Measurements from ENCODE around the gene ARPC4. TPM values are rescaled to one million over a fixed set of nuclear protein-coding genes. Genes with fewer than 3 reads are reported as not detected.

The ARPC4 gene
- total and polyA plus RNA-seq, 7 experiments from 2014 or later: 128 to 273 (median 183) TPM

DNA sequence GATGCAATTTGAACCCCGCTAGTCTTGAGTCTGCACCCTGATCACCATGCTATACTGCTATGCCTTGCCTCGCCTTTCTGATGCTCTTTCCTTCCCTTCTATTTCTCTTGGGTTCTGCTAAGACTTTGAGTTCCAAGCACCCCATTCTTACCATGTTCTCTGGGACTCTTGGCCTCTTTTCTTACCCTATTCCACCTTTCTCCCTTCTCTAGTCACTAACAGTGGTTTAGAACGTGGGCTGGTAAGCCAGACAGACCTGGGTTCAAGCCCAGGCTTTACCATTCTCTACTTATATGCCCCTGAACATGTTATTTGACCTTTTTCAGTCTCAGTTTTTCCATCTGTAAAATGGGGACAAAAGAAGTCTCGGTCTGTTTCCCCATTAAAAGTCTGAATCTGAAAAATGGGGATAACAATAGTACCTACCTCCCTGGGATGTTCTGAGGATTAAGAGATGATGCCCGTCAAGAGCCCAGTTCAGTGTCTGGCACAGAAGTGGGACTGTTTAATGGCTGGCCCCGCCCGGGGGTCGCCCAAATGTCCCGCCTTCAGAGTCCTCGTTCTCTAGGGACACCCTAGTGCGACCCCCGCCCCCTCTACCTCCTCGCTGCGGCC is 985 bp upstream of the ARPC4 start:
- H3K4me1 Mint-ChIP-seq: peaks cover 45 to 75% (median 62%) of the 10 kb centered on the region in 7 donors
- no peaks in the 10 kb centered on the region for H3K9me3 Mint-ChIP-seq
- CTCF ChIA-PET: interaction anchor here (1.4 kb wide), 1 partner anchor 16 kb away, joined by 7 read pairs; no protein-coding TSS in a partner anchor
- peak overlapping the region; percentile 97 to 100 (median 99) for H3K27ac Mint-ChIP-seq
- ATAC-seq (no peak), DNase-seq (no peak)
- peaks cover 18 to 44% (median 34%) of the 10 kb centered on the region in 5 donors for H3K36me3 Mint-ChIP-seq
- intact Hi-C loops (cut with micrococcal nuclease): loop anchor here (1.0 to 10.0 kb wide), 20 partner anchors 12 to 529 kb away; partner anchors contain the start of genes BRPF1 (in 2 of the 2), CRELD1 (in 2 of the 2), EMC3 (in 2 of the 2) and JAGN1 (in 2 of the 2)
- Histone ChIP-seq H3K27me3 (ENCODE audit: control insufficient read depth in 2 of 2, insufficient read depth in 2 of 2, low read length in 2 of 2) (no peaks in the 10 kb centered on the region), H3K9me3 (ENCODE audit: control insufficient read depth in 2 of 3, low read length in 3 of 3) (no peaks in the 10 kb centered on the region), H3K27ac (ENCODE audit: low read depth, low read length) (peak overlapping the region; percentile 98), H3K4me3 (ENCODE audit: low read length) (peak overlapping the region; percentile 81), H3K4me1 (ENCODE audit: control insufficient read depth in 2 of 2, insufficient read depth in 2 of 2, low read length in 2 of 2) (peaks cover 44 to 46% of the 10 kb centered on the region in 2 donors), H3K36me3 (ENCODE audit: control insufficient read depth in 2 of 3, insufficient read depth in 3 of 3, low read length in 3 of 3) (peaks cover 0 to 44% (median under 1%) of the 10 kb centered on the region in 3 experiments)
- H3K27me3 Mint-ChIP-seq: no peaks in the 10 kb centered on the region
- H3K4me3 Mint-ChIP-seq: peak overlapping the region; percentile 90 to 100 (median 98)
- POLR2A ChIA-PET: interaction anchor here (0.5 to 2.7 kb wide), 29 partner anchors 10 to 472 kb away, joined by 3 to 61 read pairs (median 5); partner anchors contain the start of genes BRPF1, CAMK1, CRELD1 and JAGN1

DNA sequence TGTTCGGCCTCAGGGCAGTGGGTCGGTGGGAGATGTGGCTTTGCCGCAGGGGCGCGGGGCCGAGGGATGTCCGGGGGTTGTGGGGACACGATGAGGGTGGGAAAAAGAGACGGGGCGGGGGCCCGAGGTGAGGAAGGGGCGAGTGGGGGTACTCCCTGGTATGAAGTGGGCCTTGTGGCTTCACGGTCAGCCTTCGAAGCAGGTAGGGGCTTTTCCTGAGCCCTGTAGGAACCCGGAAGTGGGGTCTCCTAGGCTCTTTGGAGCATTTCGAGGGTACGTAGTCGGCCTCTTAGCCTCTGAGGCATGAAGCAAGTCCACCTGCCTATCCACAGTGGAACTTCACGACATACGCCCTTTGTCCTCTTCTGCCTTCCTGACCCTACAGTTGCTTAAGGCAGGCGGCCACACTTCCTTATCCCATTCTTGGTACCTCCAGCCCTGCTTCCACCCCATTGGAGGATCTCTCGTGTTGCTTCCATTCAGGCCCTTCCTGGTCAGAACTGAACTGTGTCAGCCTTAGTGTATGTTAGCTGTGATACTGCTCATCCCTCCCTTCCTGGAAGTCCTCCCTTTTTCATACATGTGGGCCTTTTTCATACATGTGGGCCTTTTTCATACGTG is 389 bp downstream of the ARPC4 start:
- POLR2A ChIA-PET: interaction anchor here (0.6 to 2.7 kb wide), 29 partner anchors 8 to 470 kb away, joined by 3 to 61 read pairs (median 5); partner anchors contain the start of genes BRPF1, CAMK1, CRELD1 and JAGN1
- Histone ChIP-seq H3K27ac (ENCODE audit: low read depth, low read length) (peak overlapping the region; percentile 98), H3K4me3 (ENCODE audit: low read length) (peak overlapping the region; percentile 81), H3K9me3 (ENCODE audit: control insufficient read depth in 2 of 3, low read length in 3 of 3) (no peaks in the 10 kb centered on the region), H3K36me3 (ENCODE audit: control insufficient read depth in 2 of 3, insufficient read depth in 3 of 3, low read length in 3 of 3) (peaks cover 9 to 48% (median 14%) of the 10 kb centered on the region in 3 experiments), H3K27me3 (ENCODE audit: control insufficient read depth in 2 of 2, insufficient read depth in 2 of 2, low read length in 2 of 2) (no peaks in the 10 kb centered on the region), H3K4me1 (ENCODE audit: control insufficient read depth in 2 of 2, insufficient read depth in 2 of 2, low read length in 2 of 2) (peaks cover 45 to 53% of the 10 kb centered on the region in 2 donors)
- peaks cover 40 to 77% (median 61%) of the 10 kb centered on the region in 7 donors for H3K4me1 Mint-ChIP-seq
- intact Hi-C loops (cut with micrococcal nuclease): loop anchor here (1.0 to 10.0 kb wide), 7 partner anchors 16 to 456 kb away; partner anchors contain the start of genes EMC3 (in 1 of the 2), FANCD2 (in 1 of the 2), RPUSD3 (in 1 of the 2) and TATDN2 (in 1 of the 2)
- ATAC-seq (no peak), DNase-seq (peak in 4 of 9 donors; percentile 11 to 45 (median 34))
- H3K27ac Mint-ChIP-seq: peak overlapping the region; percentile 97 to 100 (median 99)
- CTCF ChIA-PET: interaction anchor here (0.7 to 1.4 kb wide), 3 partner anchors 15 to 66 kb away, joined by 3 to 7 read pairs (median 4); no protein-coding TSS in a partner anchor
- H3K4me3 Mint-ChIP-seq: peak overlapping the region; percentile 90 to 100 (median 98)
- H3K9me3 Mint-ChIP-seq: no peaks in the 10 kb centered on the region
- no peaks in the 10 kb centered on the region for H3K27me3 Mint-ChIP-seq
- peaks cover 11 to 44% (median 32%) of the 10 kb centered on the region in 5 donors for H3K36me3 Mint-ChIP-seq

DNA sequence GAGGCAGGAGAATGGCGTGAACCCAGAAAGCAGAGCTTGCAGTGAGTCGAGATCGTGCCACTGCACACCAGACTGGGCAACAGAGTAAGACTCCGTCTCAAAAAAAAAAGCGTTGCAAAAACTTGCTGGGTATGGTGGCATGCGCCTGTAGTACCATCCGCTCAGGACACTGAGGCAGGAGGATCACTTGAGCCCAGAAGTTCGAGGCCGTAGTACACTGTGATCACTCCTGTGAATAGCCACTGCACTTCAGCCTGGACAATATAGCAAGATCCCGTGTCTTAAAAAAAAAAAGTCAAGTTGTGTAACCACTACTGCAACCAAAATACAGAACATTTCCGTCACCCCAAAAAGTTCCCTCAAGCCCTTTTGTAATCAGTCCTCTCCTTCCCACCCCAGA is 1.5 kb downstream of the ARPC4 start:
- POLR2A ChIA-PET: interaction anchor here (0.8 to 2.7 kb wide), 4 partner anchors 10 to 14 kb away, joined by 3 to 61 read pairs (median 8); partner anchors contain the start of gene TTLL3
- Histone ChIP-seq H3K4me1 (ENCODE audit: control insufficient read depth in 2 of 2, insufficient read depth in 2 of 2, low read length in 2 of 2) (peaks cover 45 to 53% of the 10 kb centered on the region in 2 donors), H3K36me3 (ENCODE audit: control insufficient read depth in 2 of 3, insufficient read depth in 3 of 3, low read length in 3 of 3) (peaks cover 14 to 51% (median 22%) of the 10 kb centered on the region in 3 experiments), H3K4me3 (ENCODE audit: low read length) (no peak overlapping the region), H3K9me3 (ENCODE audit: control insufficient read depth in 2 of 3, low read length in 3 of 3) (no peaks in the 10 kb centered on the region), H3K27ac (ENCODE audit: low read depth, low read length) (peak overlapping the region; percentile 30), H3K27me3 (ENCODE audit: control insufficient read depth in 2 of 2, insufficient read depth in 2 of 2, low read length in 2 of 2) (no peaks in the 10 kb centered on the region)
- Mint-ChIP-seq H3K36me3 (peaks cover 11 to 41% (median 28%) of the 10 kb centered on the region in 5 donors), H3K9me3 (no peaks in the 10 kb centered on the region), H3K4me1 (peaks cover 40 to 72% (median 60%) of the 10 kb centered on the region in 7 donors), H3K27ac (peak overlapping the region; percentile 16 to 100 (median 97)), H3K4me3 (peak overlapping the region; percentile 68 to 100 (median 98)), H3K27me3 (no peaks in the 10 kb centered on the region)
- CTCF ChIA-PET: no interaction called here
- DNase-seq (no peak), ATAC-seq (no peak)
- intact Hi-C loops (cut with micrococcal nuclease): loop anchor here (5.0 to 10.0 kb wide), 2 partner anchors 213 to 290 kb away; no protein-coding TSS in a partner anchor

DNA sequence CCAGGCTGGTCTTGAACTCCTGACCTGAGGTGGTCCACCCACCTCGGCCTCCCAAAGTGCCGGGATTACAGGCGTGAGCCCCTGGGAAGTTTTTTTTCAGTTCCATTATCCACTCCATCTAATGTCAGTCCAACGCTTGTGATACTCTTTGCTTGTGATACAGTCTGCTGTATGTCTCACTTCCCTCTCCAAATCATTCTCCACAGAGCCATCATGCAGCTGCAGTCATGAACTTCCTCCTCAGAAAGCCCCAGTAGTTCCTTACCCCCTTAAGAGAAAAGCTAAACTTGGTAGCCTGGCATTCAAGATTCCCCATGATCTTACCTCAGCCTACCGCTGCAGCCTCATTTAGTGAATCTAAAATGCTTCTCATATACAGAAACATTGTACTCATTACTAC is 2.3 kb downstream of the ARPC4 start:
- H3K4me3 Mint-ChIP-seq: peak overlapping the region; percentile 25 to 97 (median 70)
- no peaks in the 10 kb centered on the region for H3K27me3 Mint-ChIP-seq
- Histone ChIP-seq H3K27ac (ENCODE audit: low read depth, low read length) (no peak overlapping the region), H3K4me3 (ENCODE audit: low read length) (no peak overlapping the region), H3K27me3 (ENCODE audit: control insufficient read depth in 2 of 2, insufficient read depth in 2 of 2, low read length in 2 of 2) (no peaks in the 10 kb centered on the region), H3K36me3 (ENCODE audit: control insufficient read depth in 2 of 3, insufficient read depth in 3 of 3, low read length in 3 of 3) (peaks cover 20 to 51% (median 30%) of the 10 kb centered on the region in 3 experiments), H3K9me3 (ENCODE audit: control insufficient read depth in 2 of 3, low read length in 3 of 3) (no peaks in the 10 kb centered on the region), H3K4me1 (ENCODE audit: control insufficient read depth in 2 of 2, insufficient read depth in 2 of 2, low read length in 2 of 2) (peaks cover 45 to 52% of the 10 kb centered on the region in 2 donors)
- ChIA-PET POLR2A (interaction anchor here (1.0 to 3.5 kb wide), 5 partner anchors 9 to 26 kb away, joined by 3 to 23 read pairs (median 4); partner anchors contain the start of genes CAMK1 and TTLL3), CTCF (no interaction called here)
- DNase-seq (no peak), ATAC-seq (no peak)
- peaks cover 7 to 39% (median 22%) of the 10 kb centered on the region in 5 donors for H3K36me3 Mint-ChIP-seq
- no peaks in the 10 kb centered on the region for H3K9me3 Mint-ChIP-seq
- intact Hi-C loops (cut with micrococcal nuclease): loop anchor here in 1 of 2 donors (10.0 kb wide), 1 partner anchor 290 kb away; no protein-coding TSS in a partner anchor
- peaks cover 35 to 70% (median 54%) of the 10 kb centered on the region in 7 donors for H3K4me1 Mint-ChIP-seq
- peak overlapping the region in 7 of 9 donors; percentile 34 to 100 (median 80) for H3K27ac Mint-ChIP-seq

DNA sequence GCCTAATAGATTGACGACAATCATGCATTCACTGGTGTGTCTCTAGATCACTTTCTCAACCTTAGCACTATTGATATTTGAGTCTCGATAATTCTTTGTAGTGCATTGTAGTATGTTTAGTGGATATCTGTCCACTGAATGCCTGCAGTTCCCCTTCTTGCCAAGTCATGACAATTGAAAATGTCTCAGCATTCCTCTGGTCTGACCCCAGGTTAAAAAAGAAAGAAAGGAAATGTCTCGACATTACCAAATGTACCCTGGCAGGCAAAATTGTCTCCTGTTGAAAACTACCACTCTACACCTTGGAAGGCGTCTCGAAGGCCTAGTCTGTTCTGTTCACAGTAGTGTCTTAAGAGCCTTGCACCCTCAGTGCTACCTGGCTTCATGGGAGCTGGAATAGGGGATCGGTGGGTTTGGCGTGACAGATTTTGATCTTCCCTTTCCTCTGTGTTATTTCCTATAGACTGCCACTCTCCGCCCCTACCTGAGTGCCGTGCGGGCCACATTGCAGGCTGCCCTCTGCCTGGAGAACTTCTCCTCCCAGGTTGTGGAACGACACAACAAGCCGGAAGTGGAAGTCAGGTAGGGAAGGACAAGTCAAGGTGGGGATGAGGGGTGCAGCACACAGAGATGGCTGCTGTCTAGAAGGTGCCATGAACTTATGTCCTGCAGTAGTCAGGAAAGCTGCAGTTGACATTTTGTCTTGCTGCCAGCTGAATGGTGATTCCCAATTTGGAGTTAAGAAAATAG is 4.5 kb downstream of the ARPC4 start:
- H3K27me3 ChIP-seq (ENCODE audit: control insufficient read depth in 2 of 2, insufficient read depth in 2 of 2, low read length in 2 of 2): no peaks in the 10 kb centered on the region
- DNase-seq (no peak), ATAC-seq (no peak)
- peak overlapping the region in 2 of 9 donors; percentile 13 to 15 for H3K27ac Mint-ChIP-seq
- no peaks in the 10 kb centered on the region for H3K9me3 ChIP-seq (ENCODE audit: control insufficient read depth in 2 of 3, low read length in 3 of 3)
- H3K4me1 ChIP-seq (ENCODE audit: control insufficient read depth in 2 of 2, insufficient read depth in 2 of 2, low read length in 2 of 2): peaks cover 27 to 35% of the 10 kb centered on the region in 2 donors
- H3K36me3 Mint-ChIP-seq: peaks cover 4 to 43% (median 15%) of the 10 kb centered on the region in 5 donors
- peak overlapping the region; percentile 22 for H3K27ac ChIP-seq (ENCODE audit: low read depth, low read length)
- no peaks in the 10 kb centered on the region for H3K27me3 Mint-ChIP-seq
- no peaks in the 10 kb centered on the region for H3K9me3 Mint-ChIP-seq
- H3K4me3 ChIP-seq (ENCODE audit: low read length): no peak overlapping the region
- H3K36me3 ChIP-seq (ENCODE audit: control insufficient read depth in 2 of 3, insufficient read depth in 3 of 3, low read length in 3 of 3): peaks cover 34 to 64% (median 38%) of the 10 kb centered on the region in 3 experiments
- ChIA-PET CTCF (no interaction called here), POLR2A (interaction anchor here (0.6 to 3.5 kb wide), 3 partner anchors 11 to 46 kb away, joined by 3 to 23 read pairs (median 5); partner anchors contain the start of genes RPUSD3 and TTLL3)
- peak overlapping the region in 4 of 10 donors; percentile 2 to 34 (median 30) for H3K4me3 Mint-ChIP-seq
- H3K4me1 Mint-ChIP-seq: peaks cover 23 to 53% (median 37%) of the 10 kb centered on the region in 7 donors
- intact Hi-C loops (cut with micrococcal nuclease): loop anchor here in 1 of 2 donors (10.0 kb wide), 1 partner anchor 293 kb away; no protein-coding TSS in a partner anchor
